IPS-NIHi7 (cell line): ENCODE data around the gene PIEZO2.
A peak's percentile ranks its signal among the peaks of the same experiment; 100 is the strongest.

Experiments
- DNase-seq: peaks from one replicate; pipeline ENCODE4 v3.0.0; 2012; ENCODE audit warnings: mixed read lengths; ENCODE audit errors: extremely low spot score

PIEZO2 gene

GRCh38 chr18:10791169-10791831 is 358.1 kb downstream of the PIEZO2 start:
- DNase-seq: no peak

DNA sequence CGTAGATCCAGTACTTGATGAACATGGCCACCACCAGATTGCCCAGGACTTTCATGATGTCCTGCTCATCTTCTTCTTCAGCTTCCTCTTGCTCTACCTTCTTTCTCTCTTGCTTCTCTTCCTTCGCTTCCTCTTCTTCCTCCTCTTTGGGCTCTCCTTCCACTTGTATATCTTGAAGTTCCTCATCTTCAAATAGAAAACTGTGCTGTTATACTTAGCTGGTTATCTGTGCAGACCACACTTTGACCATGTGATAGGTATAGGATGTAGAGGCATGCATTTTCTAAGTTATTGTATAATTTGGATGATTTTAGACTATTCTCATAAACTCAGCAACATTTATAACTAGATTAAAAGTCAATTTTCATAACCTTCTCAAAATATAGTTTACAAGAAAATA is 360.2 kb downstream of the PIEZO2 start:
- no peak for DNase-seq

DNA sequence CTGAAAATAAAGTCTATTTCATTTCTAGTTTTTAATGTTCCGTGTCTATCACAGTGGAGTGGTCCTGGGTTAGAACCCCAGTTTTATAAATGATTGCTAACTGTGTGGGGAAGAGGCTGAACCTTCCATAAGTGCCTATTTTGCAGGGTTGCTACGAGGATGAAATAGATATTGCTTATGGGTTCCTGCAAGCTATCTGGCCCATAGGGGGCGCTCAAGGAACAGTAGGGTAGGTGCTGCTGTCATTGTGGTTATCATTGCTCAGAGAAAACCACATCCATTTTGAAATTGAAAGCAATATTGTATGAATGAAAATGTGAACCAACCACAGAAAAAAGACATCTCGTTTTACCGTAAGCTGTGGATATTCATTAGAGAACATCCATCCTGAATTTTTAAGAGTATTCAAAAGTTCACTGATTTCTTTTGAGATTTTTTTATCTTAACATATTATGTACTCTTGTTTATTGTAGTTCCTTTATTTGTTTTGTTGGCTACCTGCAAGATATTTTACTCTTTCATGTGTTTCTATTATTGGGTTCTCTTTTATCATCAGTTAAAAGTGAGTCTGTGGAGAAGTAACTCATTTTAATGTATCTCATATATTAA is 362.0 kb downstream of the PIEZO2 start:
- DNase-seq: peak; percentile 56

- no peak for DNase-seq
Measured at GRCh38 chr18:10785798-10786197, 363.6 kb downstream of the PIEZO2 start.

DNA sequence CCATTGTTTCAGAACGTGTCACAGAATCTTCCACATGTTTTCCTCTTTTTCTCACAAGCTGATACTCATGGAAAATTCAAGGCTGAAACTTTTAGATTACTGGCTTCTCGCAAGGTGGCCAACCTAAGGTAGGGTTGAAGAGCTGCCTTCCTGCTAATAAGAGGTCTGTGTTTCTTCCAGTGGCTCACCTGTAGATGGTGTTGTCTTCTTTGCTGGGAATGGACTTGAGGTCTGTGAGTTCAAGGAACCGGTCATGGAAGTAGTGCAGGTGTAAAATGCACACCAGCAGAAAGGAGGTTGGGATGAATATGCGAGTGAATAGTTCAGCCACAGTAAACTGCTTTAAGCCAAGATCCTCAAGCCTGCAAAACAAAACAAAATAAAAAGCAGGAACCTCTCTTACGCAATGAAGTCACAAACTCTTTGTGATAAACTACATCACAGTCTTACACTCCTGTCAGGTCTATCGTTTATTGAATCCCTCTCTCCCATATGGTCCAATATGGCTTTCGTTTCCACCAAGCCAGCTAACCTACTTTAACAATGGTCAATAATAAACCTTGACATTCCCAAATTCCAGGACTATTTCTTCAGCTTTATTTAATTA is 364.7 kb downstream of the PIEZO2 start:
- DNase-seq: no peak

GRCh38 chr18:10783941-10784340 is 365.4 kb downstream of the PIEZO2 start:
- DNase-seq: no peak

- no peak for DNase-seq
Measured at GRCh38 chr18:10776493-10776892, 372.9 kb downstream of the PIEZO2 start.

DNA sequence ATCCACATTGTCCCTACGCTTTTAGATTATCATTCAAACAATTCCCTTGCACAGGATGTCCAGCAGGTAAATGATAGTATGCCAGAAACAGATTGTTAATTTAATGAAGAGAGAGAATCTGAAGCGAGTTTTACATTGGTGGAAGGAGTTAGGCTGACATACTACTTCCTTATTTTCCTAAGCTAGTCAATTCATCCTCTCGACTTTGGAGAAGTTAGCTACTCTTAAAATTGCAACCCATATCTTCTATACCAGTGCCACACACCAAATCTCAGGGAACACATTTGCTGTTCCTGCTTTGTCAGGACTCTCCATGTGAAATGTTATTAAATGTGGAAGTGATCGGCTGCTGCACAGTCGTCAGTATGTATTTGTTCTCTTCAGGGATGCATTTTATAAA is 374.3 kb downstream of the PIEZO2 start:
- no peak for DNase-seq

DNA sequence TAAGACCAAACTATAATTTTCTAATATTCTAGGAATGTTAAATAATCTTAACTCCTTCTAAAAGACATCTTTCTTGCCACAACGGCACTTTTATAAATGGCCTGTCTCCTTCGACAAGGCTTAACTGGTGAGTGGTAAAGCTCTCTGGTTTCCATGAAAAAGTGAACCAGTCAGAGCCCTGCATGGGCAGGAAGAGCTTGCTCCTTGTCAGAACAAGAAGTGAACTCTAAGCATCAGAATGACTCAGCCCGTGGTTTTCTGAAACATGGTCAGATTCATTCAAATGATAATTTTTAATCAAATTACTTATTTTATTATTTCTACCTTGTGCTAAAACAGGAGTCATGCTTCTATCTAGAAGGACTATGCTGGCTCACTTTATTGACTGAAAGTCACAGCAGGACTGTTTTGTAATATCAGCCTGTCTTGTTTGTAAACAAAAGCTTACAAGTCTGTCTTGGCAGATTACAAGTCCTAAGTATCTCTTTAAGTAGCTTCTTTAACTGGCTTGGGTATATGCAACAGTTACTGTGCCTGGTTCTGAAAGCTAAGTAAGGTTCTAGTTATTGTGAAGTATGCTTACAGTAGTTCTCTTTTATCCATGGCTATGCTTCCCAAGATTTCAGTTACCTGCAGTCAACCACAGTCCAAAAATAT is 378.2 kb downstream of the PIEZO2 start:
- DNase-seq: no peak

DNA sequence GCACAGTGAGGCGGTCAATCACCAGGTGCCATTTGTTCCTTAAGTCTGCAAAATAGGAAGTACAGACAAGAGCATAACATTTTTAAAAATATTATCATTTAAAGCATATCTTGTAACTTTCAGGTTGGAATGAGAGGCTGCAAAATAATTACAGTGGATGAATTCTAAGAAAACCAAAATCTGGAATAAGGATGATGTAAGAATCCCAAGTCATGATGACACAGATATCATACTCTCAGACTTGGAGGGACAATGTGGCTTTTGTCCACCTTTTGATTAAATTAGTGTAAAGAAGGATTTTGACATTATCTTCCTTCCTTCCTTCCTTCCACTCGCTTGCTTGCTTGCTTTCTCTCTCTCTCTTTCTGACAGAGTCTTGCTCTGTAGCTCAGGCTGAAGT is 379.1 kb downstream of the PIEZO2 start:
- no peak for DNase-seq

GRCh38 chr18:10768221-10768620 is 381.1 kb downstream of the PIEZO2 start:
- no peak for DNase-seq

DNA sequence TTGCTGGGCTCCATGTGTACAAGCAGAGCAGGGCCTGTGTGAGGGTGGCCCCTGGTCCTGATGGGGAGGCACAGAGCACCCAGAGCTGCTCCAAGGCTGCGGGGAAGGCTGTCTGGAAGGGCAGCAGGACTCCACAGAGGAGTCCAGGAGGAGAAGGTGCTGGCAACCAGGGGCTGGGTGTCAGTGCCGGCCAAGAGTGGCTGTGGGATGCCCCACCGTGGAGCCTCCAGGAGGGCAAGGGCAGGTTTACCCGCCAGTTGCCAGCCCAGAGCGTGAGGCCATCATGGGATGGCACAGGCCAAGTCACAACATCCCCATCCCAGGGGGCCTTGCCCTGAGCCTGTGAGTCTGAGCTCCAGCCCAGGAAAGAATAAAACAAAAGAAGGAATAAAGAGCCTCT is 381.7 kb downstream of the PIEZO2 start:
- no peak for DNase-seq

DNA sequence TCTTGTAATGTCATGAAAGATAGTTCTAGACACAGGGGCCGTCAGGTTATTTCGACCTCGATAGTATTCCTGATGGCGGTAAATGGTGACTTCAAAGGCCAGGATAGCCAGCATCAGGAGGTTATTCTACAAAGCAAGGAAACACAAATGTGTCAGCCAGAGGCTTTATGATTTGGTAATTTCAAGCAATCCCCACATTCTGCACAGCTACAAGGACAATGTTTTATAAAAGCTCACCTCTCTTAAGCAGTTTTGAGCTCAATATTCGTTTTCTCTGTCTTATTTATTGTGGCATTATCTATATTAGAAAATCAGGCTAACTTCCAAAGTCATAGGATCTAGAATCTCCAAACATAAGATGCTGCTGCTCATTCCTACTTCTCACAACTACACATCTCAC is 388.4 kb downstream of the PIEZO2 start:
- no peak for DNase-seq

DNA sequence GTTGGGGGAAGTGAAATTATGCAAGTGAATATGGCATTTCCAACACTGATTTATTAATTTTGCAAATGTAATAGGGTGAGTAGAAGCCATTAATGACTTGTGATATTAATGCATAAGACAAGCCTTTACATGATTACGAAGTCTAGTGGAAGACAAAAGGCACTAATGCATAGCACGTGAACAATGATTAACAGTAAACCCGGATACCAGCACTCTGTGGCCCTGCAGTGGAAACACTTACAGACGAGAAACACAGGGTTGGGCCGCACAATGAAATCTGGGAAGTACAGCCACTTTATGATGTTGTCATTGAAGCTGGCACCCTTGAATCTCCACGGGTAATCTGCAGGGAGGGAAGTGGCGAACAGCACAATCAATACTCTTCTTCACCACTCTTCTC is 390.1 kb downstream of the PIEZO2 start:
- no peak for DNase-seq

DNA sequence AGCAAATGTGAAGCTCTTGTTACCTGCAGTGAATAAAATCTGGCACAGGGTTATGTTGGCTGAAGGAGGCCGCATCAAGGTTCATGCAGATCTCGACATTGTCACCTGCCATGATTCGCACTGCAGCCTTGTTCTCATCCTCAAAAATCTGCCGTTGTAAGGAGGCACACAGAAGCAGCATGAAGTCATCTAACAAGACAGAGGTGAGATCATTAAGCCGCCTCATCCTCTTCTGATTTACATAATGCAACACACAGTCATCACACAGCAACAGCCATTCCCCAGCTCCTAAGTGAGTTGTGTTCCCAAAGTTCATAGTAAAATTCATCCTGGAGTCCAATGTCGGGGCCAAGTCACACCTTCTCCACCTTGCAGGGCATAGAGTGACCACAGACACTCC is 391.4 kb downstream of the PIEZO2 start:
- no peak for DNase-seq

DNA sequence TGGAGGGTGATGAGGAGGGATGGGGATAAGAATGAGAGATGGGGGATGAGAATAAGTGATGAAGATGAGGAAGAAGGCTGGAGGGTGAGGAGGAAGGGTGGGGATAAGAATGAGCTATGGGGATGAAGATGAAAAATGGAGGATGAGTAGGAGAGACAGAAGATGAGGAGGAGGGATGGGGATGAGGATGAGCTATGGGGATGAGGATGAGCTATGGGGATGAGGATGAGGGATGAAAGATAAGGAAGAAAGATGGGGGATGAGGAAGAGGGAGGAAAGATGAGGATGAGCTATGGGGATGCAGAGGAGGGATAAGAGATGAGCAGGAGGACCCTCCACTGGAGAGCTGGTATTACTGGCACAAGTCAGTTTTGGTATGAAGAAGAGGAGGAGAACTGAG is 392.0 kb downstream of the PIEZO2 start:
- DNase-seq: no peak

- no peak for DNase-seq
Measured at GRCh38 chr18:10755855-10756254, 393.5 kb downstream of the PIEZO2 start.

- no peak for DNase-seq
Measured at GRCh38 chr18:10754128-10754527, 395.2 kb downstream of the PIEZO2 start.

- DNase-seq: no peak
Measured at GRCh38 chr18:10752382-10752781, 397.0 kb downstream of the PIEZO2 start.

DNA sequence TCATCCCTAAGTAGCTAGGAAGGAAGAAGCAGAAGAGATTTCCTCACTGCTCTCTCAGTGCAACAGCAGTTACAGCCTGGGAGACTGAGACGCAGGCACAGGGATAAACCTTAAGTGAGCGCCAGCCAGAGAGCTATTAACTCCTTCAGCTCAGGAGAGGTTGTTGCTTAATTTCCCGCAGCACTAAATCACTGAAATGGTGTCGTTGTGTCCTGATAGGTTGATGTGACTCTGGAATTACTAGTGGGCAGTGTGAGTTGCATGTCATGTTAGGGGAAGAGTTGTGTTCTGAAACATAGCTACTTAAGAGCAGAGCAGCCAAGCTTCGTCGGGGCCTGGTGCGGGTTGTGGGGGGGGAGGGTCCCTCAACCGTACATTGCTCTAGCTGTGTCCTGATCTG is 397.7 kb downstream of the PIEZO2 start:
- no peak for DNase-seq

GRCh38 chr18:10750191-10751035 is 399.0 kb downstream of the PIEZO2 start:
- no peak for DNase-seq

GRCh38 chr18:10748641-10749040 is 400.7 kb downstream of the PIEZO2 start:
- DNase-seq: no peak
